ENCODE data around the gene ABCA5.

GRCh38 chr17:69375229-69375628 is 48.3 kb upstream of the ABCA5 start:
- TF ChIP-seq CTCF (IDR thresholded peaks at IDR 0.05) (no peak), POLR2A (IDR thresholded peaks at IDR 0.05) (no peak)
